Mesenchymal stem cell (in vitro differentiated cells and primary cell): ENCODE results near the gene ASPM.

Experiments
- DNase-seq: peaks from one replicate; pipeline ENCODE4 v3.0.0-alpha.2; 2013
- H2AFZ ChIP-seq: one replicate; pipeline ENCODE4 v1.6.1; 2013; ENCODE audit warnings: low read depth, mild to moderate bottlenecking, control low read depth, inconsistent platforms, low read length, moderate library complexity
- H2AK5ac ChIP-seq: 2 replicates; pipeline ENCODE4 v1.6.1; 2013; ENCODE audit warnings: low read length, moderate library complexity, mild to moderate bottlenecking, inconsistent platforms; ENCODE audit not compliant: severe bottlenecking
- H2BK120ac ChIP-seq: one replicate; pipeline ENCODE4 v1.6.1; 2013; ENCODE audit warnings: low read depth, mild to moderate bottlenecking, inconsistent platforms, low read length, moderate library complexity
- H2BK12ac ChIP-seq, 2 experiments: one replicate each; pipeline ENCODE4 v1.6.1; 2013; ENCODE audit warnings: inconsistent platforms in 2 of 2, low read length in 2 of 2, mild to moderate bottlenecking in 2 of 2, moderate library complexity in 2 of 2, control low read depth in 1 of 2
- H2BK15ac ChIP-seq: one replicate; pipeline ENCODE4 v1.6.1; 2013; ENCODE audit warnings: mild to moderate bottlenecking, low read depth, inconsistent platforms; ENCODE audit not compliant: poor library complexity, severe bottlenecking
- H2BK5ac ChIP-seq: 2 replicates; pipeline ENCODE4 v1.6.1; 2013; ENCODE audit warnings: low read depth, mild to moderate bottlenecking, low read length, control low read depth, inconsistent platforms; ENCODE audit not compliant: poor library complexity, severe bottlenecking
- H3K14ac ChIP-seq, 2 experiments: one replicate each; pipeline ENCODE4 v1.6.1; 2013; ENCODE audit warnings: inconsistent platforms in 2 of 2, low read length in 2 of 2, control low read depth in 1 of 2, mild to moderate bottlenecking in 1 of 2, moderate library complexity in 1 of 2
- H3K18ac ChIP-seq, 2 experiments: one replicate each; pipeline ENCODE4 v1.6.1; 2013; ENCODE audit warnings: inconsistent platforms in 2 of 2, low read length in 2 of 2, control low read depth in 1 of 2, low read depth in 1 of 2, mild to moderate bottlenecking in 1 of 2
- H3K23ac ChIP-seq, 2 experiments: one replicate each; pipeline ENCODE4 v1.6.1; 2013; ENCODE audit warnings: inconsistent platforms in 2 of 2, low read length in 2 of 2, mild to moderate bottlenecking in 2 of 2, moderate library complexity in 2 of 2, control low read depth in 1 of 2
- H3K27ac ChIP-seq: 2 replicates; pipeline ENCODE4 v1.5.1; 2013; ENCODE audit warnings: mild to moderate bottlenecking, moderate library complexity, low read length, control low read depth, inconsistent platforms; ENCODE audit not compliant: poor library complexity, severe bottlenecking
- H3K27me3 ChIP-seq, 2 experiments: 2 replicates each; pipeline versions ENCODE4 v1.6.1 to v1.7.0; 2013; ENCODE audit warnings: low read length in 2 of 2, mild to moderate bottlenecking in 2 of 2, moderate library complexity in 2 of 2, control low read depth in 1 of 2, inconsistent platforms in 1 of 2; ENCODE audit not compliant: control insufficient read depth in 1 of 2, insufficient read depth in 1 of 2
- H3K36me3 ChIP-seq, 2 experiments: 2 replicates each; pipeline versions ENCODE4 v1.6.1 to v1.7.0; 2013; ENCODE audit warnings: low read length in 2 of 2, control low read depth in 1 of 2, inconsistent platforms in 1 of 2, low read depth in 1 of 2, mild to moderate bottlenecking in 1 of 2; ENCODE audit not compliant: insufficient read depth in 2 of 2, control insufficient read depth in 1 of 2
- H3K4ac ChIP-seq, 2 experiments: one replicate each; pipeline ENCODE4 v1.6.1; 2013; ENCODE audit warnings: inconsistent platforms in 2 of 2, low read length in 2 of 2, mild to moderate bottlenecking in 2 of 2, moderate library complexity in 2 of 2, control low read depth in 1 of 2, low read depth in 1 of 2
- H3K4me1 ChIP-seq: 2 replicates; pipeline ENCODE4 v1.6.1; 2013; ENCODE audit warnings: low read depth, low read length, control low read depth; ENCODE audit not compliant: control insufficient read depth, insufficient read depth
- H3K4me2 ChIP-seq: 2 replicates; pipeline ENCODE4 v1.6.1; 2013; ENCODE audit warnings: low read length, mild to moderate bottlenecking, inconsistent platforms; ENCODE audit not compliant: poor library complexity, severe bottlenecking
- H3K4me3 ChIP-seq, 2 experiments: 2 replicates each; pipeline versions ENCODE4 v1.5.1 to v1.7.0; 2013; ENCODE audit warnings: low read length in 2 of 2, mild to moderate bottlenecking in 2 of 2, control low read depth in 1 of 2, low read depth in 1 of 2; ENCODE audit not compliant: insufficient read depth in 1 of 2
- H3K79me1 ChIP-seq: replicated peaks from 2 replicates; pipeline ENCODE4 v1.6.1; 2013; ENCODE audit warnings: mild to moderate bottlenecking, control low read depth, low read length, inconsistent platforms; ENCODE audit not compliant: poor library complexity, severe bottlenecking
- H3K9ac ChIP-seq: 2 replicates; pipeline ENCODE4 v1.7.0; 2013; ENCODE audit warnings: mild to moderate bottlenecking, low read length, moderate library complexity
- H3K9me3 ChIP-seq: 2 replicates; pipeline ENCODE4 v1.7.0; 2013; ENCODE audit warnings: mild to moderate bottlenecking, low read length; ENCODE audit not compliant: control insufficient read depth
- H4K8ac ChIP-seq: one replicate; pipeline ENCODE4 v1.6.1; 2013; ENCODE audit warnings: inconsistent platforms, mild to moderate bottlenecking, low read length, moderate library complexity
- H4K91ac ChIP-seq: one replicate; pipeline ENCODE4 v1.6.1; 2013; ENCODE audit warnings: mild to moderate bottlenecking, low read length, inconsistent platforms
- WGBS: methylation state at CpG from one replicate; pipeline ENCODE4 v1.1.7; 2013; ENCODE audit warnings: mixed read lengths; 5-methylcytosine and 5-hydroxymethylcytosine counted together

Gene ASPM

DNA sequence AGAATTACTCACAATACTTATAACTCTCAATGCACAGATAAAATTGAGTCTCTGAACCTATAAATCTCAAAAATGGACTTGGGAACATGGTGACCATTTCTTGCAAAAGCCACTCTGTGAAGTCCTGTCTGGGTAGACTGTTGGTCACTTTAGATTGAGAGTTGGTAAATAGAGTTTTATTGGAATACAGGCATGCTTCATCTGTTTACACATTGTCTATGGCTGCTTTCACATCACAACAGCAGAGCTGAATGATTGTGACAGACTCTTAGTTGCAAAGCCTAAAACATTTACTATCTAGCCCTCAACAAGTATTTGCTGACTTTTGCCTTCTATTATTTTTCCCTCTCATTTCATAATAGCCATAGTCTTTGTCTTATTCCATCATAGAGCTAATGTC, 24.1 kb upstream of the ASPM start:
- peaks cover 4% of the 10 kb centered on the region for H3K79me1 ChIP-seq
- H2BK5ac ChIP-seq = no peak overlapping the region
- no peak overlapping the region for H3K14ac ChIP-seq
- no peak overlapping the region for H4K8ac ChIP-seq
- H4K91ac ChIP-seq = no peak overlapping the region
- H3K9me3 ChIP-seq = no peaks in the 10 kb centered on the region
- H3K4me3 ChIP-seq = no peak overlapping the region
- H3K23ac ChIP-seq = no peak overlapping the region
- H2BK15ac ChIP-seq = no peak overlapping the region
- peaks cover 6 to 59% of the 10 kb centered on the region in 2 experiments for H3K36me3 ChIP-seq
- no peak overlapping the region for H2AFZ ChIP-seq
- H3K18ac ChIP-seq = no peak overlapping the region
- H3K4ac ChIP-seq = no peak overlapping the region
- H2BK120ac ChIP-seq = no peak overlapping the region
- H3K4me2 ChIP-seq = no peak overlapping the region
- H3K4me1 ChIP-seq = no peaks in the 10 kb centered on the region
- H3K9ac ChIP-seq = no peak overlapping the region
- no peak overlapping the region for H3K27ac ChIP-seq
- H3K27me3 ChIP-seq = no peaks in the 10 kb centered on the region
- peak; percentile 27 for DNase-seq
- H2AK5ac ChIP-seq = no peak overlapping the region
- no peak overlapping the region for H2BK12ac ChIP-seq

DNA sequence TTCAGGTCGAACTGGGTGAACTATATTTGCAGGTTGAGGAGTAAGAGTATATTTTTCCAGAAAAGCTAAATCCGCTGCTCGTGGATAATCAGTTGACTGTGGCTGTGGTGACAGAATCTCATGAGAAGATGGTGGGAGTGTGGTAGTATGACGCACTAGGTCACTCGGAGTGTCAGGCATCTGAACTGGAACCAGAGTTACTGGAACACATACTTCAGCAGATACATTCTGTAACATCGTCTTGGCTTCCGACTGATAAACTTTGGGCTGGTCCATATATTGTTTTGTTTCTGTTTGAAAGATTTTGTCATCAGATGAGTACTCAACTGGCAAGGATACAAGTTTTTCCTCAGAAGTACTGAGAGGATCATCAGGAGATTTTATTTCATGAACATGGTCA, 13.0 kb upstream of the ASPM start:
- H3K4ac ChIP-seq = no peak overlapping the region
- H3K18ac ChIP-seq = no peak overlapping the region
- H3K4me3 ChIP-seq = no peak overlapping the region
- peaks cover 3 to 43% of the 10 kb centered on the region in 2 experiments for H3K36me3 ChIP-seq
- no peak overlapping the region for H4K8ac ChIP-seq
- H3K9me3 ChIP-seq = no peaks in the 10 kb centered on the region
- H3K79me1 ChIP-seq = peaks cover 7% of the 10 kb centered on the region
- 99% methylated on average over 7 of the region's 7 CpGs for WGBS
- no peak overlapping the region for H2BK15ac ChIP-seq
- no peak overlapping the region for H3K9ac ChIP-seq
- no peak overlapping the region for H4K91ac ChIP-seq
- no peak for DNase-seq
- no peak overlapping the region for H2AK5ac ChIP-seq
- no peak overlapping the region for H3K23ac ChIP-seq
- H3K14ac ChIP-seq = no peak overlapping the region
- no peaks in the 10 kb centered on the region for H3K4me1 ChIP-seq
- H2AFZ ChIP-seq = no peak overlapping the region
- no peak overlapping the region for H2BK5ac ChIP-seq
- H3K27ac ChIP-seq = no peak overlapping the region
- no peak overlapping the region for H2BK120ac ChIP-seq
- no peak overlapping the region for H2BK12ac ChIP-seq
- H3K27me3 ChIP-seq = no peaks in the 10 kb centered on the region
- H3K4me2 ChIP-seq = no peak overlapping the region

DNA sequence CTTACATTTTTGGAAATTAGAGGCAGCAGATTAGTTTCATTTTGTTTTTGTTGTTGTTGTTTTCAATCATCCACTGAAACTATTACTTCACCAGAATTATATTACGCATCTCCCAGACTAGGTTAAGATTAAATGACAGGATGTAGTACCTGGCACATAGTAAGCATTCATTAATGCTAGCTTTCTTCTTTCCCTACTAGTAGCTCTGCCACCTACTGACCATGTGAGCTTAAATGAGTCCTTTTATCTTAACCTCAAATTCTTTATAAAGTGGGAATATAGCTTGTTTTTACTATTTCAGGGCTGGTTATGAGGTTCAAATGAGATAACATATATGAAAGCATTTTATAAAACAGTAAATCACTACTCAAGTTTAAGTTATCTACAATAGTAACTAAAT, 10.2 kb upstream of the ASPM start:
- Histone ChIP-seq H2AK5ac (no peak overlapping the region), H3K36me3 (peaks cover 3 to 31% of the 10 kb centered on the region in 2 experiments), H2BK12ac (no peak overlapping the region), H2AFZ (no peak overlapping the region), H3K23ac (no peak overlapping the region), H3K4ac (no peak overlapping the region), H2BK120ac (no peak overlapping the region), H3K18ac (no peak overlapping the region), H3K4me3 (no peak overlapping the region), H3K27me3 (no peaks in the 10 kb centered on the region), H4K91ac (no peak overlapping the region), H2BK15ac (no peak overlapping the region), H3K4me2 (no peak overlapping the region), H2BK5ac (no peak overlapping the region), H3K9ac (no peak overlapping the region), H3K9me3 (no peaks in the 10 kb centered on the region), H3K79me1 (peaks cover 4% of the 10 kb centered on the region), H3K14ac (no peak overlapping the region), H4K8ac (no peak overlapping the region), H3K27ac (no peak overlapping the region), H3K4me1 (no peaks in the 10 kb centered on the region)
- whole genome bisulfite sequencing = no CpG with 5 or more reads among the region's 1 CpG
- DNase-seq = no peak

DNA sequence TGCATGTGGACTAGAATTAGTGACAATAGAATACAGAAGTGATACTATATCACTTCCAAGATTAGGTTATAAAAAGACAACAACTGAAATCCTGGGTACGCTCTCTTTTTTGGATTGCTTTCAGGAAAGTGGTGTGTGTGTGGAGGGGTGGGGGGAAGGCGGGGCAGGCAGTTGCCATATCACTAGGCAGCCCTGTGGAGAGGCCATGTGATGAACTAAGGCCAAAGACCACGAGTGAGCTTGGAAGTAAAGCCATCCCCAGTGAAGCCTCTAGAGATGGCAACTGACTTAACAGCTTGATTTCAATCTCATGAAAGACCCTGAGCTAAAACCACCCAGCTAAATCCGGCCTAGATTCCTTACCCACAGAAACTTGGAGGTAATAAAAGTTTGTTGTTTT, 6.2 kb upstream of the ASPM start:
- H2BK120ac ChIP-seq = no peak overlapping the region
- H3K14ac ChIP-seq = no peak overlapping the region
- no peak overlapping the region for H2BK15ac ChIP-seq
- no peak overlapping the region for H3K4ac ChIP-seq
- no peak overlapping the region for H2AK5ac ChIP-seq
- no peaks in the 10 kb centered on the region for H3K79me1 ChIP-seq
- no peaks in the 10 kb centered on the region for H3K4me1 ChIP-seq
- H3K27me3 ChIP-seq = no peaks in the 10 kb centered on the region
- no peaks in the 10 kb centered on the region for H3K36me3 ChIP-seq
- no peak overlapping the region for H4K8ac ChIP-seq
- H2BK5ac ChIP-seq = no peak overlapping the region
- H3K27ac ChIP-seq = no peak overlapping the region
- no peak overlapping the region for H3K4me3 ChIP-seq
- H4K91ac ChIP-seq = no peak overlapping the region
- no peak overlapping the region for H3K23ac ChIP-seq
- no peak for DNase-seq
- no peaks in the 10 kb centered on the region for H3K9me3 ChIP-seq
- no peak overlapping the region for H2AFZ ChIP-seq
- no peak overlapping the region for H2BK12ac ChIP-seq
- WGBS = 96% methylated on average over 3 of the region's 4 CpGs
- H3K9ac ChIP-seq = no peak overlapping the region
- H3K4me2 ChIP-seq = no peak overlapping the region
- no peak overlapping the region for H3K18ac ChIP-seq
